HTR-8/SVneo (cell line): ENCODE data around the gene FANCC.
"Not testable (repeated sequence)": the region's sequence is repeated elsewhere in the genome, so short reads cannot be mapped to it uniquely, and the experiment has no call there.

Source experiments
- DNase-seq: peaks from one replicate; pipeline ENCODE4 v3.0.0; 2011; ENCODE audit warnings: low spot score, mixed read lengths; ENCODE audit not compliant: insufficient read length
- FAIRE-seq: peaks from 2 replicates; lab custom pipeline; 2011; peaks lifted over from hg19 to GRCh38; lab: Jason Lieb, UNC

Gene FANCC

DNA sequence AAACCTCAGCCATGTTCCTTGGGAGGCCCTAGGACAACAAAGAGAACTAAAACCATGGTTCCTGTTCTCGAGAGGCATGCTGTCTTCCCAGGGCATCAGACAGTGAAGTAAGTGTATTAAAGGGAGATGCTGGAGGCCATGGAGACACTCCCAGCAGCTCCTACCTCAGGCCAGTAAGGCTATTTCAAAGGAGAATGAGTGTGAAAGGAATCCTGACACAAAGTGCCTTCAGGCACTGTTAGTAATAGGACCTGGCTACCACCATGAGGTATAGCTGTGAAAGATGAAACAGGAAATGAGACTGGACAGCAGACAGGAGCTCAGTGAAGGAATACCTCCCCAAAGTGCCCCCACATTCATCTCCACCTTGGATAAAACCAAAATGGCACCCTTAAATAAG lies 71.0 kb downstream of the FANCC start:
- DNase-seq (no peak), FAIRE-seq (no peak)

DNA sequence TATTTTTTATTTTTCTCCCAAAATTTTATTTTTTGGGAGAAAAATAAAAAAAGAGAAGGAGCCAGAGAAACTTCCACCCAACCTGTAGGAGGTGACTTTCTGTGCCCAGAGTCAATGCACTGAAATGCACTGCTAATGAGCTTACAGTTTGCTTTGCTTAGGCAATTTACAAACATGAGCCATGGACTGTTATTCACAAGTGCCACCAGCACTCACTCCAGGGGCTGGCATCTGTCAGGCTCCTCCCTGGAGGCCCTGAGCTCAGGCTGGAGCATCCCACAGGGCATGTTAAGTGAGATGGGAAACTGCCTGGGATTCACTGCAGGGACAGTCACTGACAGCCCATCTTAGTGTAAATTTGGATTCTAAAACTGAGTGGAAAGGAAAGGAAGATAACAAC lies 74.9 kb downstream of the FANCC start:
- no peak for FAIRE-seq

DNA sequence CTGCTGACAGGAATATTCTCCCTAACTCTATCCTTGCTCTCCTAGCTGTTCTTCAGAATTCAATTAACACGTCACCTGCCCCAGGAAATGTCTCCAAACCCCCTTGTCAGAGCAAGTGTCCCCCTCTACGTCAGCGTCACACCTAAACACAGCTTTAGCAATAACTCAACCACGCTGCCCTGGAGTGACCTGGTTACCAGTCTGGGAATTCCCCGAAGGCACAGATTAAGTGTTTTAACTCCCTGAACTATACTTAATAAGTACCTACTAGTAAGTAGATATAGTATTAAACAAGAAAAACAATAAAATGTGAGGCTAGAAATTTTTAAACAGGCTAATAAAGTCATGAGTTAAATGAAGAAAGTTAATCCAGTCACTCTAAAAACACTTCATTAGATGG lies 78.4 kb downstream of the FANCC start:
- DNase-seq (no peak), FAIRE-seq (no peak)

More for the DNA sequence above, 74.9 kb downstream of the FANCC start:
- DNase-seq = no peak

DNA sequence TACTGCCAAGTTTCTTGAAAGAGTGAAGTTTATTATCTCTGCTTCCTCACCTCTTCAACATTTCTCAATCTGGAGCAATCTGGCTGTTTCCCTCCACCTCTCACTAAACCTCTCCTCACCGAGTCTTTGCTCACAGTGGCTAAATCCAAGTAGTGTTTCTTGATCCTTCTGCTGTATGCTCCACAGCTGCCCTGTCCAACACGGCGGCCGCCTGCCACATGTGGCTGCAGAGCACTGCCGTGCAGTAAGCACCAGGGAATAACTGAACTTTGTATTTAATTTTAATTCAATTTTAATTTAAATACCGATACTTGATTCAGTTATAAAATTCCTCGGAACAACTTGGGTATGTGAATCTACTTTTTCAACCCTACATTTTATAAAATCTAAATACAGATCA lies 80.2 kb downstream of the FANCC start:
- FAIRE-seq (no peak), DNase-seq (no peak)

DNA sequence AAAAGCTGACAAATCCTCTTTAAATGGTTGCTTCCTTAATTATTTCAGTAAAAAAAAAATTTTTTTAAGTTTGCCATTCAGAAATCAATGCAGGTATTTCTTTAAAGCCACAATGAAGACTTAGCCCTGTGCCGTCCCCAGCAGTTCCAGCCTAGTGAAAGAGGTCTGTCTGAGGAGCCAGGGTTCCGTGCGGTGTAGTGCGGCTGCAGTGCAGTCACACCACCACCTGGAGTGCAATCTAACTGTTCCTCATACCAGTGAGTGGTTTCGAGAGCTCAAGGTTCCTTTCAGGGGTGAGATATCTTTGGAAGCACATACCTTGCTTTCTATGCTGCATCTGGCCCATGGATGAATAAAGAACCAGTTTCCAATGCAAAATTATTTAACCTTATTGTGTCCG lies 87.5 kb downstream of the FANCC start:
- DNase-seq (no peak), FAIRE-seq (no peak)

DNA sequence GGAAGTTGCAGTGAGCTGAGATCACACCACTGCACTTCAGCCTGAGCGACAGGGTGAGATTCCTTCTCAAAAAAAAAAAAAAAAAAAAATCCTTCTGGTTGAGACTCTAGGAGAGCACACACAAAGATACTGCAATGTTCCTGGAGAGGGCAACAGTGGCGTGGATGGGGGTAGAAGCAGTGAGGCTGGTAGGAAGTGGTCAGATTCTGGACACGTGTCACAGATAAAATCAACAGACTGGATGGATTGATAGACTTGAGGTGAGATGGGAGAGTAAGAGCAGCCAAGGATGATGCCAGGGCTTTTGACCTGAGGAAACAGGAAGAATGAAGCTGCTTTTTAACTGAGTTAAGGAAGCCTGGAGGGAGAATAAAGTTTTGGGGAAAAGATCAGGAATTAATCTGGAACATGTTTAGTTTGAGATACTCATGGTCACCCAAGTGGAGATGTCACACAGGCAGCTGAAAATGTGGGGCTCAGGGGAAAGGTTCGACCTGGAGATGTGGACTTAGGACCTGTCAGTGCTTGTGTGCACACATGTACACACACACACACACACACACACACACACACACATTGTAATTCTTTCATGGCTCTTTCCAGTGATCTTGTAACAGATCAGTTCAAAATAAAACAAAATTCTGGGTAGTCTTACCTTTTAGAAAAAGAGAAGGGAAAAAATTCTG lies 88.1 kb downstream of the FANCC start:
- DNase-seq (no peak), FAIRE-seq (no peak)

DNA sequence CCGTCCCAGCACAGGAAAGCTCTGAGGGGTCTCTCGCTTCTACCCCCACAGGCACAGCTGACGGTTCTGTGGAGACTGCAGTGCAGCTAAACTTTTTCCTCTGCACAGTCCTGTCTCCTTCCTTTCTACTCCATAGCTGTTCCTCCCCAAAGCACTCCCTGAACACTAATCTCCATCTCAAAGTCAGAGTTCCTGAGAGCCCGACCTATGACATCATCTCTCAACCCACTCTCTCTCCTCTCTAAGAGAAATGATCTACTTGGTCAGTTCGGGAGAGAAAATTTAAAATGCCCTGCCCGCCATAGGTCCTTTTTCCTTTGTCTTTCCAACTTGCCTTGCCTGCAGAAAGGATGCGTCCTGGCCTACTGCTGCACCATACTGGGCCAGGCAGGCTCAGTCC lies 90.6 kb downstream of the FANCC start:
- no peak for DNase-seq
- FAIRE-seq = no peak

DNA sequence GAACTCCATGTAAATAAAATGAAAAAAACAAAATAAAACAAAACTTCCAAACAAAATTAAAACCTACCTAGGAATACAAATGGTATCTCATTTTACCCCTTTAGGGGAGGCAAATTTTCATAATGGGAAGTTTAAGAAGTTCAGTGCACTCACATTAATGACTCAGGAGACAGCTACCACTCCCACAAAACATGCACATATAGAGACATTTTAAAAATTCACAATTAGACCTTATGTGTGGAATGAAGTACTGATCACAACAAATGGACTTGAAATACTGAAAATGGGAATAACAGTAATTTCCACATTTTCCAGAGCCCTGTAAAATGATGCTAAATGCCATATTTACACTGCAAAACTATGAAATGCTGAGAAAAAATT lies 91.8 kb downstream of the FANCC start:
- FAIRE-seq = no peak

DNA sequence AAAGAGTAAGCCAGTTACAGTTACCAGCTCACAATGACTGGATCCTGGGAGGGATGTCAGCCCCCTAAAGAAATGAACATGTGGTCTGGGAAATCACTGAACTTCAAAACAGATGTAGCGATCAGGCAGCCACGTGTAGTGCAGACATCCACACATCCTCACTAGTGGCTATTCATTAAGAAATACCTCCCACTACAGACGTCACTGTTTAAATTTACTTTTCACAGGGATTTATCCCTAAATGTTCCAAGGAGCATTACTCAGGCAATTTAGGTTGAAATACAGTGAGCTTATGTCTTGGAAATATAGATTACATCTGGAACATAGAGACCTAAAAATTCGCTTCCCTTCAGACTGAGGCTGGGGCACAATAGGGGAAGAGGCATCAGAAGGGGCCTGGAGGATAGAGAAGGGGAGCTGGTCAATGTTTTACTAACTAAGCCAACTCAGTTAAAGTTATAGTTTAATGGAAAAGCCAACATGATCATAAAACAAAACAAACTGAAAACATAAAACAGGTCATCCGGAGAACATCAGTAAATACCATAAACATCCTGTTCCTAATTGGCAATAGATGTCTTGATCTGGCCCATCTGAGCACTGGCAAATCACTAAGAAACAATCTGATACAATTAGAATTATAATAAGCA lies 92.3 kb downstream of the FANCC start:
- DNase-seq = no peak
- no peak for FAIRE-seq

More for the DNA sequence above, 91.8 kb downstream of the FANCC start:
- no peak for DNase-seq

DNA sequence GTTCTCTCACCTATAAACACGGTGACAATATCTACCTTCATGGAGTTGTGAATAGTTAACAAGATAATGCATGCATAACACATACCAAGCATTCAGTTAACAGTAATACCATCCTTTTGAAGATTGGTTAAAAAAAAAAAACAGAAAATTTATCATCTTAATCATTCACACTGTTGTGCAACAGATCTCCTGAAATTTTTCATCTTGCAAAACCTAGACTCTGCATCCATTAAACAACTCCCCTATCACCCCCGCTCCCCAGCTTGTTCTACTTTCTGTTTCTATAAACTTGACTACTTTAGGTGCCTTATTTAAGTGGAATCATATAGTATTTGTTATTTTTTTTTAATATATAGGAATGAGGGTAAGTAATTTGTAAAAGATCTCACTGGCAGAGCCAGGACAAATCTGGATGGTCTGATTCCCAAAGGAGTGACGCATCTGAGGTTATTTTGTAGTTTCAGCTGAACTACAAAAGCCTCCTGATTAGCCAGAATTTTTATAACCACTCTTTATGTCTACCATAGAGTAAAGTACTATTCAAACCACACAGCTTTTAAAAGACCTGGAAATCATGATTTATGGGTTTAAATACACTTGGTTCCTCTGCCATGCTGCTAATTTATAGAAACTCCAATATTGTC lies 93.0 kb downstream of the FANCC start:
- DNase-seq = no peak
- FAIRE-seq = no peak

DNA sequence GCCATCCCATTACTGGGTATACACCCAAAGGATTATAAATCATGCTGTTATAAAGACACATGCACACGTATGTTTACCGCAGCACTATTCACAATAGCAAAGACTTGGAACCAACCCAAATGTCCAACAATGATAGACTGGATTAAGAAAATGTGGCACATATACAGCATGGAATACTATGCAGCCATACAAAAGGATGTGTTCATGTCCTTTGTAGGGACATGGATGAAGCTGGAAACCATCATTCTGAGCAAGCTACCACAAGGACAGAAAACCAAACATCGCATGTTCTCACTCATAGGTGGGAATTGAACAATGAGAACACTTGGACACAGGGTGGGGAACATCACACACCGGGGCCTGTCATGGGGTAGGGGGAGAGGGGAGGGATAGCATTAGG lies 97.2 kb downstream of the FANCC start:
- not testable (repeated sequence) for FAIRE-seq, DNase-seq

DNA sequence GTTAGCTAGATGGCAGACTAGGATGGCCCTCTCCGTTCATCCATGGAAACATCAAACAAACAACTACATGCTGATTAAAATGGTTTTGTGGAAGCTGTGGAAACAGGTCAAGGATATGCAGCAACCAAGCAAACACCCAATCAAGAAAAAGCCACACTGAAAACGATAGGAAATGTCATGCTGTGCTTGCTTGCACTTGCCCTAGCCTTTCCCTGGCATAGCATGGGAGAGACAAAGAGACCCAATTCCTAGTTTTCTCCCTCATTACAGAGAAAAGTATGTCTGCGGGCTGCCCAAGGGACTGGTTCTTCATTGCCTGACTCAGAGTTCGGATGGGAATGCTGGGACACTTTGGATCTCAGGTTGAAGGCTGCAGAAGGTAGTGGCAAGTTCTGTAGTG lies 98.7 kb downstream of the FANCC start:
- no peak for DNase-seq
- no peak for FAIRE-seq

DNA sequence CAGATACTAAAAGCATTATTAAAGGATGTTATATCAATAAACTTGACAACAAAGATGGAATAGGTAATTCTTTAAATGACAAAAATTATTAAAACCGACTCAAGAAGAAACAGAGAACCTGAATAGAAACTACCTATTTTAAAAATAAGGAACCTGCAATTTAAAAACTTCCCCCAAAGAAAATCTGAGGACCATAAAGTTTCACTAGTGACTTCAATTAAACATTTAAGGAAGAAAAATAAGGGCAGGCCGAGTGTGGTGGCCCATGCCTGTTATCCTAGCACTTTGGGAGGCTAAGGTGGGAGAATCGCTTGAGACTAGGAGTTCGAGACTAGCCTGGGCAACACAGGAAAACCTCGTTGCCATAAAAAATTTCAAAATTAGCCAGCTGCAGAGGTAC lies 99.6 kb downstream of the FANCC start:
- DNase-seq (no peak), FAIRE-seq (no peak)

DNA sequence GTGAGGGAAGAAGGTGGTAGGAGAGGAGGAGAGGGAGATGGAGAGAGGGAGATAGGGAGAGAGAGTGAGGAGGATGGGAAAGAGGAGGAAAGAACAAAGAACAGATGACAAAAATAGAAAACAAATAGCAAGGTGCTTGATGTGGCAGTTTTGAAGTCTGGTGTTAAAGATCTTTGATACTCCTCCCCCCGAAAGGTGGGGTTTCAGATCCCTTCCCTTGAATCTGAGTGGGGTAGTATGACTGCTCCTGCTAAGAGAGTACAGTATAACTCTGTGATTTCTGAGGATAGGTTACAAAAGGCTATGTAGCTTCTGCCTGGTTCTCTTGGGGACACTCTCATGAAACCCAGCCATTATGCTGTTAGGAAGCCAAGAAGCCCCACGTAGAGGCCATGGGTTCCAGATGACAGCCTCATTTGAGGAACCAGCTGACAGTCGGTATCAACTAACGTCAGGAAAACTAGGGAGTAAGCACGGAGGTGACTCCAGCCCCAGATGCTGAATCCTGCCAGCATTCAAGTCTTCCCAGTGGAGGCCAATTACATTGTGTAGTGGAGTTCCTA lies 102.1 kb downstream of the FANCC start:
- DNase-seq (no peak), FAIRE-seq (no peak)

DNA sequence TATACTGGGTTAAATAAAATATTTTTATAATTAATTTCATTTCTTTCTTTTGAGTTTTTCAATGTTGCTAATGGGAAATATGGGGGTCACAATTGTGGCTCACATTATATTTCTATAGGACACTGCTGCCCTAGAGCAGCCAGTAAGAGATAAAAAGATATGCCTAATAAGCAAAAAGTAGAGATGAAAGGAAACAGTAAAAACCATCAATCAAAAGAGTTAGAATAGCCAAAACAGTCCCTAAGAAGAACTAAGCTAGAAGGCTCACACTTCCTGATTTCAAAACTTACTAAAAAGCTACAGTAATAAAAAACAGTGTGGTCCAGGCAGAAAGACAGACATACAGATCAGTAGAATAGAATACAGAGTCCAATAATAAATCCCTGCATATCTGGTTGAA lies 104.4 kb downstream of the FANCC start:
- DNase-seq (no peak), FAIRE-seq (no peak)

DNA sequence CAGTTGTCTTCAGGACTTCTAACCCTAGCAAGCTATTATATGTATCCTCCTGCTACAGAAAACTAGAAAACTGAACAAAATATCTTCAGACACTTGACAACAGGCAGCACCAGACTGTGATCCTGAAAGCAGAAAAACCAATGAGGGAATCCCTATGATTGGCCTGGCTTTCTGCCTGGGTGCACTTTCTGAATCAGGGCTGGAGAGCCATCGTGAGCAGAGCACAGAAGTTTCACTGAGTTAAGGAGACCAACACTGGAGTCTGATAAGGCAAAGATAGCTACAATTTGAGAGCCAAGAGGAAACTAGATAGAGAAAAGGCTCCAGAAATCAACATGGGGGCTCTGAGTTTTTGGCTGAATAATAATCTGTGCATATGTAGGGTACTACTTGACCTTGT lies 106.5 kb downstream of the FANCC start:
- no peak for DNase-seq
- no peak for FAIRE-seq

DNA sequence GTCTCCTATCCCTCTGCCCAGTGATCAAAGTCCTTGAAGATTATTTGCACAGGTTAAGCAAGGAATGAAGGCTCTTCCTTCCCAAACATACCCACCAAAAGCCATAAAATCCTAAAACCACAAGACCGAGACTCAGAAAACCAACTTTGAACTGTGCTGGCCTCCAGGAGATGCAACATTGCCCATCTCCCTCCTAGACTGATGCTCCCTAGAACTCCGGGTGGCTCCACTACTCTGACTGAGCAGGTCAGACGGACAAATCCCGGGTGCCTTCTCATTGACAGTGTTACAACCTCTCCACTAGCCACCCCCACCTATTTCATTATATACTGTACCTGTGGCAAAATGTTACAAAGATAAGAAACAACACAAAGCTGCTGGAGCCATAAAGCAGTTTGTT lies 110.1 kb downstream of the FANCC start:
- DNase-seq = no peak
- no peak for FAIRE-seq

DNA sequence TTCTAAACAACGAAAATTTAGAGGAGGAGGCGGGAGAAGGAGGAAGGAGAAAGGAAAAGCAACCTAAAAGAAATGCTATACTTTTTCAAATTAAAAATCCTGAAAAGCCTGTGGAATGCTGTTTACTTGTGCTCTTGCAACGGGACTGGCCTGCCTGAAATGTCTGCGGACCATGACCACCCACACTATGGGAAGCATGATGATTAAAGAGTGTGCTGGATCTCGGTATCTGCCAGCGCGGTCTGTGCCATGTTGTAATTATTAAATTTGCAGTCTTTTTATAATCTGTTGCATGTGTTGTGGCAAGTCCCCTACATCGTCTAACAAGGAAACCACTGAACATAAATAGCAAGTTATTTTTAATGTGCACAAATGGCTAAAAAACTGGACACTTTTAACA lies 111.4 kb downstream of the FANCC start:
- FAIRE-seq = no peak

DNA sequence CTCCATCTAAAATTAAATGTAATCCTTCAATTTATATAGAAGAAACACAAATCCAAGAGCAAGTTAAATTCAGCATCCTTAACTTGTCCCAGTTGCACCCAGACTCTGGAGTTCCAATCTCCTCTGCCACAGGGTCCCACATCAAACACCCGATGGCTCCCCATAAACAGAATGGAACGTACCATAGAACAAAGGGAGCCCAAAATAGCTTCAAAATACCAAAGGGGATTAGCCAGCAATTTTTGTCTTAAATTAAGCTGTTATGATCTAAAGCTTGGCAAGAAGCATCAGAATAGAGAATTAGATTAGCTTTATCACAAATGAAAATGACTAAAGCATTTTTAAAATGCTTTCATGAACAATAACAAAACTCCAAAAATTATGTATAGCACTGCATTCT lies 112.8 kb downstream of the FANCC start:
- FAIRE-seq = no peak
- DNase-seq = no peak

More for the DNA sequence above, 111.4 kb downstream of the FANCC start:
- no peak for DNase-seq

DNA sequence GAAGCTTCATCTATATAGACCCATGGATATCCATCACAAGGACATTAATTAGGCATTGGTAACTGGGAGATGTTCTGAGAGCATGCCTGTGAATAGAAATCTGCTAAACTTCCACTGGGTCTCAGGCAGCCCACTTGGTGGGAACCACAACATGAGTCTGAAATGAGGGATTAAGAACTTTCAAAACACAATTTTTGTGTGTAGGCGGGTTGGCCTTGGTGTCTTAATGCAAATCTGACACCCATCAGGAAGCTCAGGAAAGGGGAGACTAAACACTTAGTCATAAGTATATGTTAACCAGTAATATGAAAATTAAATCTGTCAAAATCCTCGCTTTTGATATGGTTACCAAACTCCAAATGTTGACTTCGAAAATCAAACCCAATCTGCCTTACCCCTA lies 113.2 kb downstream of the FANCC start:
- no peak for DNase-seq
- FAIRE-seq = no peak

DNA sequence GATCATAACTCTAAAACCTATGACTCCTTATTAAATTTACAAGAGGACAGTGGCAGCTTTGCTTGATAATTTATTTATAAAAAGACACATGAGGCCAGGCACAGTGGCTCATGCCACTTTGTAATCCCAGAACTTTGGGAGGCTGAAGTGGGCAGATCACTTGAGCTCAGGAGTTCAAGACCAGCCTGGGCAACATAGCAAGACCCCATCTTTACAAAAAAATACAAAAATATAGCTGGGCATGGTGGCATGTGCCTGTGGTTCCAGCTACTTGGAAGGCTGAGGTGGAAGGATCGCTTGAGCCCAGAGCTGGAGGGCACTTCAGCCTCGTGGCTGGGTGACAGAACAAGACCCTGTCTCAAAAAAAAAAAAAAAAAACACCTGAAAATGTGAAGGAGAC lies 114.5 kb downstream of the FANCC start:
- FAIRE-seq, DNase-seq: not testable (repeated sequence)
